Ureter (tissue), 1 donor: Measurements from ENCODE around the gene PHACTR3. TPM values are rescaled to one million over a fixed set of nuclear protein-coding genes. Genes with fewer than 3 reads are reported as not detected.

Experiments used
- DNase-seq: peaks from one replicate; pipeline ENCODE4 v3.0.0-alpha.2; 2020; ENCODE audit warnings: low spot score
- total RNA-seq: library from RNA; stranded (reverse); gene quantifications from one replicate; pipeline ENCODE4 v1.2.4, GENCODE V29; 2023
- donor health status: DM: yes; HTN: yes; CAD: no.

PHACTR3 gene
- total RNA-seq, 1 donor from 2014 or later: 0.60 TPM

DNA sequence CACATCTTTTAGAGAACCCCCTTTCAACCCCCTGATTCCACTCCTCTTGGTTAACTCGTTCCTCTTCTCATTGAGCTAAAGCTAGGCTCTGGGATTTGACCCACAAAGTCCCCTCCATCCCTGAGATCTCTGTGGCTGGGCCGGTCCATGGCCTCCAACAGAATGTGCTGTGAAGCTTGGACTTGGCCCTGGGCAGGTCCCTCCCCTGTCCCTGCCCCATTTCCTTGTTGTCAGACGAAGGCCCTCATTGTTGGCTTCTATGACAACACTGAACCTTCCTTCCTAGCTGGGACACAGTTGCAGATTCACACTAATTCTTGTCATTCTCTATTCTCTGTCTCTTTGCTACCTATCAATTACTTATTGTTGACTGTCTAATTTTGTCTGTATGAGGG lies 173.0 kb downstream of the PHACTR3 start:
- DNase-seq: peak; percentile 10

DNA sequence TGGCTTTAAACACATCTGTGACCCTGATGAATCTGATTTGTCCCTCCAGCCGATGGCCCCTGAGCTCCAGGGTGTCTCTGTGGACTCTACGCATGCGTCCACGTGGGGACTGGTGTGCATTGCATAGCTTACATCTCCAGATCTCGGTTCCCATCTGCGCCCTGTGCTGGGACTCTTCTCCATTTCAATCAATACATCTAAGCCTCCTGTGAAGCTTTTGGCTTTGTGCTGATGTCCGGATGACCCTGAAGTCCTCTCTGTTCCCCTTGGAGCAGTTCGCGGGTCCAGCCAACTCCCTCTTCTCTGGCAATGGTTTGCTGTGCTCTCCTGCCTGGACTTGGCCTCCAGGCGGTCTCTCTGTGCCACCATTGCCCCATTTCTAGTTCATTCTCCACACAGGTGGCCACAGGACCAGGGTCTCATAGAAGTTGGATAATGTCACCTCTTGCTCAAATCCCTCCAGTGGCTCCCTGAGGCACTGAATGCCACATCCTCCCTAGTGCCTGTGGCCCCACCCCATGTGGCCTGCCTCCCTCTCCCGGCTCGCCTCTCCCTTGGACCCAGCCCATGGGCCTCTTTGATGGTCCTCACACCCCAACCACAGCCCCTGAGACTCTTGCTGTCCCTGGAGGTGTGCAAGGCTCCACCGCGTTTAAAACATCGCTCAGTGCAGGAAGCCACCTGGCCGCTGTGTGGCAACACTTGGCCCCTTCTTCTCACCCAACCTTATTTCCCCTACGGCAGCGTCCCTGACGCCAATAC lies 173.7 kb downstream of the PHACTR3 start:
- peak; percentile 26 for DNase-seq

DNA sequence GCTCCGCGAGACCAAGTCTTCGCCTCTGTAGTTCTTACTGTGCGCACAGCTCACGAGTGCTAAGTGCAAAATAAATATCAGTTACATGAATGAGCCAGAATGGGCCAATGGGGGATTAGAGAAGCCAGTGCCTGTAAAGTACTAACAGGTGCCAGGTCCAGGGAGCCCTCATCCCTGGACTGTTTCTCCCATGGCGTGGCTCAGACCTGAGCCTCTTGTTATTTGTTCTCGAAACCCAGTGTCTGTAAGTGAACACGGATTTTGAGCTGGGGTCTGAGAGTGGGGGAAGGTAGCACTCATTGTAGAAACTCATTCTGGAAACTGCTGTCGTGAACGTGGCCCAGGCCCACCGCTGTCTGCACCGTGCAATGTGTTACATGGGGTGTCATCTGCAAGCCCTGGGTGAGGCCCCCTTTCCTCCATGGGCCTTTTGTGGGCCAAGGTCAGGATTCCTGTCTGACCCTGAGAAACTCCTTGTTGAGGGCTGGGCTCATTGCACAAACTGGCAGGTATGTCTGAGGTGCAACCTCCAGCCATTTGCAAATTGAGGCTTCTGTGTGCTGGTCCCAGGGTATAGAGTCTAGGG lies 174.4 kb downstream of the PHACTR3 start:
- peak; percentile 36 for DNase-seq

DNA sequence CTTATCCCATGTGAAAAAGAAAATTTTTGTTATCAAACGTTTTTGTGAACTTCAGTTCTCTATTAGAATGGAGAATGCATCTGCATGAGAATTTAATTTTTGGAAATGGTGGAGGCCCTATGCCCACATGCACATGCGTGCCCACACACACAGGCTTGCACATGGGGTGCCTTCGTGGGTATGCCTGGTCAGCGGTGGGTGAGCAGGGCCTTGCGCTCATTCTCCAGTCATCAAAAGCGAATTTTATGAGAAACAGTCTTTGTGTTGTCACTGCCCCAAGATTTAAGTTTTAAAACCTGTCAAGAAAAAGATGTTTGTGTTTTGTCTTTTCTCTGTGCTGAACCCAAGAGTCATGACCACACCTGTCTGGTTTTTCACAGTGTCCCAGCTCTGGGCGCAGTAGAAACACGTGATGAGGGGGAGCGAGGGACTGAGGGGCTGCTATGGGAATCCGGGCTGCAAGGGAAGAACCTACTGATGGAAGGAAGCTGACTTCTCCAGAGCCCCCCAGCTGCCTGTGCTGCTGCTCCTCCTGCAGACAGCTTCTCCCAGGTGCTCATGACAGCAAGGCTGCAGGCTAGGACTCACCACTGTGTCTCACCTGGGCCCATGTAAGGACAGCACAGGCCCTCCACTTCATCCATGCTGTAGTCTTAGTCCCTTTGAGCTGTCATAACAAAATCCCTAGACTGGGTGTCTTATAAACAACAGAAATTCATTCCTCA lies 175.5 kb downstream of the PHACTR3 start:
- DNase-seq: peak; percentile 20

DNA sequence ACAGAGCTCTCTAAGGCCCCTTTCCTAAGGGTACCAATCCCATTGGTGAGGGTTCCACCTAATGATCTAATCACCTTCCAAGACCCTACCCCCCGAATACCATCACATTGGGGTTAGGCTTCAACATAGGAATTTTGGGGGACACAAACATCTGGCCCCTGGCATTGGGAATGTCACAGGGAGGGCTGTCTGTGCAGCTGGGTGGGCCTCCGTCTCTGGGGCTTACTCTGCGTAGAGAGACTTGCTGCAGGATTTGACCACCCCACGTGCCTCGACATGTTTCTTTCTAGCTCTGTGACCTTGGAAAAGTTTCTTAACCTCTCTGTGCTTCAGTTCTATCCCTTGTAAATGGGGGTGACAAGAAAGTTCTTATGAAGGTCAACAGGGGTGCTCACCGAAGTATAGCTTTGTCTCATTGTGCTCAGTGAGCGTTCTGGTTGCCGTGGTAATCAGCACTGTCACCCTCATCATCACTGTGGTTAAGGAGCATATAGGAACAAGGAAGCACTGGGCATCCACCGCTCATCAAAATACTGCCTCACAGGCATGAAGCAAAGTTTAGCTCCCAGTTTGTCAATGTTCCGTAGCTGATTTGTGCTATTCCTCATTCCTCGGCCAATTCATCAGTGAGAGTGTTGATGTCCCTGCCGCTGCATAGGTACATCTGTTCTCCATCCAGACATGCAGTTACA lies 176.3 kb downstream of the PHACTR3 start:
- DNase-seq: peak; percentile 5

DNA sequence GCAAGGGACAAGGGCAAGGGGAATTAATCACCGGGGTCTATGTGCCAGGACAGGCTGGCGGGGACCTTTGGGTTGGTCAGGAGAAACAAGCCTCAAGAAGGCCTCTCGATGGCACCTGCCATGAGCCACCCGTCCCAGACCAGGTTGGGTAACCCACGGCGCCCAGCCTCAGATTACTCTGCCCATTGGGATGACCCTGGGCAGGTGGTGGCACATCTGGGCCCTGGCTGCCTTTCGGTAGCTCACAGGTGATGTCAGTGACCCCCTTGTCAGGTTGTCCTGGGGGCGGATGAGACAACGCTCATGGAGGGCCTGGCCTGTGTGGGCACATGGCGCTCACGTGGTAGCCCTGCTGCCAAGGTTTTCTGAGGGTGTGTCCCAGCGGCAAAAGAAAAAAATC lies 176.9 kb downstream of the PHACTR3 start:
- peak; percentile 39 for DNase-seq

DNA sequence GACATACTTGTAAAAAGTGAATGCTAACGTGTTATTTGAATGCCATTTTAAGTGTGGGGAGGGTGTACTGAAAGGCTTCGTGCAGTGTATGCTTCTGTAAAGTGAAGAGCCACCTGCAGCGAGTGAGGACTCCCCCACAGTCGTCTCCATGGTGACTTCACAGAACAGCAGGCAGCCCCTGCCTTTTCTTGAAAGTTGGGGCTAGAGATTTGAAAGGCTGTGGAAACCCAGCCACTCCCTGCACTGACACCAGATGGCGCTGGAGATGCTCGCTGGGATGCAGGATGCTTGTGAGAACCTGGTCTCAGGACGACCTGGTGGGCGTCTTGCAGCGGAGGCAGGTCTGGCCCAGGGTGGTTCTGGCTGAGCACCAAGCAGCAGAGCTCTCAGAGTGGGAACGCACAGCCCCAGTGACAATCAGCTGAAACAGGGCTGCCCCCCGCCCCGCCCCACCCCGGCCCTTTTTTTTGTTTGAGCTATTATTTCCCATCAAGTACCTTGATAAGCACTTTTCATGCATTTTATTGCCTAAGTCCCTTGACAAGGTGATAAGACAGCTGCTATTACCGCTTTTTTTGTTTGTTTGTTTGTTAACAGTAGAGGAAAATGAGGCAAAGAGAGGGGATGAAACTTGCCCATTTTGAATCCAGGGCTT lies 178.8 kb downstream of the PHACTR3 start:
- DNase-seq: peak; percentile 50

DNA sequence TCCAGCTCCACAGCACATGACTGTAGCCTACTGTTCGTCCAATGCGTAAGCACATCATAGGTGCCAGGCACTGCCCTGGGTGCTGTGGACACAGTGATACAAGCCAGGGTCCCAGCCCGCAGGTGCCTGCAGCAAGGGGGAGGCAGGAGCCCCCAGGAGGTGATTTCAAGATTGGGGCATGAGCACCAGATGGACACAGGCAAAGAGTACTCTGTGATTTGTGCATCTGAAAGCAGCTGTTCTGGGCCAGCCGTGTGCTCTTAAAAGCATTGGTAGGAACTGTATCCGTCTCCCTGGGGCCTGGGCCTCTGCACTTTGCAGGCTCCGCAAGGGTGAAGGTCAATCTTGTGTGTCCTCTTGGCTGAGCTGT lies 179.3 kb downstream of the PHACTR3 start:
- peak; percentile 14 for DNase-seq

DNA sequence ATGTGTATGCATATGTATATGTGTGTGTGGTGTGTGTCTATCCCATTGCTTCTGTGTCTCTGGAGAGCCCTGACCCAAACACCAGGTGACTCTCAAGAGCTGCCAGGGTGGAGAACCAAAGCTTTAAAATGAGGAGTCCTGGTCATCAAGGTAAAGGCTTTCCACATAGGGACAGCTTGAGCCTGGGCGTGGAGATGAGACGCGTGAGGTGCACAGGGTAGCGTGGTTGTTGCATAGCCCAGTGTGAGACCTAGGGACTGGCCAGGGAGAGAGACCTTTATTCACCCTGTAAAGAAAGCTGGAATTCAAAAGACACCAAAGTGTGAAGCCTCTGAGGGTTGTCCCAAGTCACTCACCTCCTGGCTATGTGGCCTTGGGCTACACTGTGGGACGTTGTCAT lies 180.0 kb downstream of the PHACTR3 start:
- DNase-seq: peak; percentile 13

DNA sequence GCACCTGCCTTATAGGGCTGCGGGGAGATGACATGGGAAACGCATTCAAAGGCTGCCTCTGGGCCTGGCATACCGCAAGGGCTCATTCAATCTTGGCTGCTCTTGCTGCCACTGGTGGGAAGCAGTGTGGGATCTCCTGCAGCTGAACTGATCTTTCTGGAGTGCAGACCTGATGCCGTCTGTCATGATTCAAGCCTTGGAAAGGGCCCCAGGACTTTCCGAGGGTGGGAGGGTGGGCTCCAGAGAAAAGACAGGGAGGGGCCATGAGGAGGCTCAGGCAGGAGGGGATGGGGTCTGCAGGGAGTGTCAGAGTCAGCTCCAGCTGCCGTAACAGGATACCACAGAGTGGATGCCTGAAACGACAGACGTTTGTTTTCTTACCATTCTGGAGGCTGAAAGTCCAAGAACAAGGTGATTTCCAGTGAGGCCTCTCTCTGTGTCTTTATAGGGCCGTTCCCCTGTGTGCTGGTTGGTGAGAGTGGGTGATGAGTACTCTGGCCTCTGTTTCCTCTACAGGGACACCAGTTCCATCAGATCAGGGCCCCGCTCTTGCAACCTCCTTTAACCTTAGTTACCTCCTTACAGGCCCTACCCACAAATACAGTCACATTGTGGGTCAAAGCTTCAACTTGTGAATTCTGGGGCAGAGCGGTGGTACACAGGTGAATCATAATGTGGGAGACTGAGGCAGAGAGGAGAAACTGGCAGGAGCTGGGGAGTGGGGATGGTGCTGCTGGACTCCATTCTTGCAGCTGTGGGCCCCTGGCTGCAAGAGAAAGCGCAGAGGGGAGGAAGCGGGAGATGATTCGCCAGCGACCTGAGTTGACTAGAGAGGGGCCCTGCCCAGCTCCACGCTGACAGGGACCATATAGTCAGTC lies 180.7 kb downstream of the PHACTR3 start:
- peak; percentile 28 for DNase-seq

DNA sequence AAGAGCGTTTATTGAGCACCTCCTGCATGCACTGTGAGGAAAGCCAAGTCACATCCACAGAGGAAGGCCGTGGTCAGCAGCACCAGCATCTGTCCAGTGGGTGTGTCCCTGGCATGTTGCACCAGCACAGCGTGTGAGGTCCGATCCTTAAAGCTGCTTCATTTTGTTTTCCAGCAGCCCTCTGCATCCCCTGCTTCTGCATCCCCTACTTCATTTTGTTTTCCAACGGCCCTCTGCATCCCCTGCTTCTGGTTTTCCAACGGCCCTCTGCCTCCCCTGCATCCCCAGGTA lies 181.3 kb downstream of the PHACTR3 start:
- DNase-seq: no peak

DNA sequence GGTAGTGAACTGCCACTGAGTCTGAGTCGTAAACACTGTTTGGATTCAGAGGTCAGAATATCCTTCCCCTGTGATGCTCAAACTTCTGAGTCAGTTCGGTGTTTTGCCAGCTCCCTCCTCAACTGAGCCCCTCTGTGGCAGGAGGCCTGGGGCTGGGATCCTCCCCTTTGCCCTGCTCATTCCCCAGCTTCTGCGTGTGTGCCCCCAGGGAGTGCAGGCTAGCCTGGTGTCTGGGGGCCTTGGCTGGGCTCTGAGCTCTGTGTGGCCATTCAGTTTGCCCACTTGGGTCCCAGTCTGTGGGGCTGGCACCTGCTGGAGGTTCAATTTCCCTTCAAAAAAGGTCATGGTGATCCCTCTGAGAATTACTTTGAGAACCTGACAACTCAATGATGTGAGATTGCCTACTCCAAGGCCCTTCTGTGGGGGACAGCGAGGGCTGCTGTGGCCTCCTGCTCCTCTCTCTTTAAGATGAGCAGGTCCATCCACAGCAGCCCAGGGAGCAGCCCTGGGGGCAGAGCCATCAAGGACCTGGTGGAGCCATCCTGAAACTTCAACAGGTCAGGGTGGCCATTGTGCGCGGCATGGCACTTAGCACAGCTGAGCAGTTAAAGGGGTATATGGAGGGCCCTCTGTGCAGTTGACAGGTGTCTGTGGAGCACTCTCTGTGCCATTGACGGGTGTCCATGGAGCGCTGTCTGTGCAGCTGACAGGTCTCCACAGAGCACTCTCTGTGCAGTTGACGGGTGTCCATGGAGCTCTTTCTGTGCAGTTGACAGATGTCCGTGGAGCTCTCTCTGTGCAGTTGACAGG lies 181.9 kb downstream of the PHACTR3 start:
- peak; percentile 23 for DNase-seq

DNA sequence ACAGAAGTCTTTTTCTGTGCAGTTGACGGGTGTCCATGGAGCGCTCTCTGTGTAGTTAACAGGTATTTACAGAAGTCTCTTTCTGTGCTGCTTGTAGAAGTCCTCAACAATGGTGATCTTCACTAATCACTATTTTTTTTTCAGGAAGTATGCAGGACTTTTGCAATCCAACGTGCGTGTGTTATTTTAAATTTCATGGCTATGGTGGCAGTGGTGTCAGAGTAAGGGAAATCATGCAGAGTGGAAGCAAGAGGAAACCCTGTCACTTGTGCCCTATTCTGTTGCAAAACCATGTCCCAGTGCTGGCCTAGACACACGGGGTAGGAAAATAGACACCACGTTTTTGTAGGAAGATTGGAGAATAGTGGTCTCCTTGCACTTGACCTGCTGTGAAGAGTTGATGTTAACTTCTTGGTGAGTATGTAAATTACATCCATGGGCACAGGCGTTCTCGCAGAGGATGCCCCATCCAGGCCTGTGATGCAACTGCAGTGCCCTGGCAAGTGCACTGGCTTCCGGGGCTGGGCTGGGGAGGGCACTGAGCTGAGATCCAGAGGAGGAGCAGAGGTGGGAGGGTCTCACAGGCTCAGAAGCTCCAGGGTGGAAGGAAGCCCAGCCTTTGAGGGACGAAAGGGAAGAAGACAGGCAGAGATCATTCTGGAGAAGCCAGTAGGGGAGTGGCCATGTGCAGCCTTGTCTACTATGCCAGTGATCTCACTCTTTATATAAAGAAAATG lies 182.6 kb downstream of the PHACTR3 start:
- peak; percentile 24 for DNase-seq

DNA sequence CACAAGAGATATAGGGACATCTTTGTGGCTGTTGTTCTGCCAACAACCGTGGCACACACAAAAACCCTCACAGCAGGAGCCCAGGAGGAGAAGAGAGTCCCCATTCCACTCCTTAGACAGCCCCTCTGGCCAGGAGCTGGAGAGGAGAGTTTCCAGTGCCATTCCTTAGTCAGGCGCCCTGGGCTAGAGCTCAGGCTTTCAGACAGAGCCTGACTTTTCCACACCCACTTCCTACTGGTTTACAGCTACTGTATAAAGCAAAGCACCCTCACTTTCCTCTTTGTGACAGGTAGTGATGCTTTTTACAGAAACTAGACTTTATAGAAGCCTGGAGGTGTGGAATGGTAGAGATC lies 183.2 kb downstream of the PHACTR3 start:
- DNase-seq: peak; percentile 8

DNA sequence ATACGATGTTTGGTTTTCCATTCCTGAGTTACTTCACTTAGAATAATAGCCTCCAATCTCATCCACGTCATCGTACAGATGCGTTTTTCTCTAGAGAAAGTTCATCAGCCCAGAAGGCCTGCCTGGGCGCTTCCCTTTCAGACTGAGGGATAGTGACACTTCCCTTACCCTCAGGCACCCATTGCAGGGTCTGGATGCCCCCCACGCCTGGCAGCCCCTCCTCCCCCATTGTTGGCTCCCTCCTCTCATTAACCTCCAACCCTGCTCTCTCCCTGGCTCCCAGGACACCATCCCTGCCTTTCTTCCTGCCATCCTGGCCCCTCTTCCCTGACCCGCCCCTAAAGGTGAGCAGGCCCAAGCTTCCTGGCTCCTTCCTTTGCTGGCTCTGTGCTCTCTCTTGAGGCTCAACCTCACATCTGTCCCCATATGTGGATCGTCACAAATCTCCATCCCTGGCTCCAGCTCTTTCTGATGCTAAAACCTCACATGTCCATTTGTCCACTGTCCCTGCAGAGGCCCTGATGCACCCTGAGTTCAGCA lies 183.9 kb downstream of the PHACTR3 start:
- peak; percentile 17 for DNase-seq

DNA sequence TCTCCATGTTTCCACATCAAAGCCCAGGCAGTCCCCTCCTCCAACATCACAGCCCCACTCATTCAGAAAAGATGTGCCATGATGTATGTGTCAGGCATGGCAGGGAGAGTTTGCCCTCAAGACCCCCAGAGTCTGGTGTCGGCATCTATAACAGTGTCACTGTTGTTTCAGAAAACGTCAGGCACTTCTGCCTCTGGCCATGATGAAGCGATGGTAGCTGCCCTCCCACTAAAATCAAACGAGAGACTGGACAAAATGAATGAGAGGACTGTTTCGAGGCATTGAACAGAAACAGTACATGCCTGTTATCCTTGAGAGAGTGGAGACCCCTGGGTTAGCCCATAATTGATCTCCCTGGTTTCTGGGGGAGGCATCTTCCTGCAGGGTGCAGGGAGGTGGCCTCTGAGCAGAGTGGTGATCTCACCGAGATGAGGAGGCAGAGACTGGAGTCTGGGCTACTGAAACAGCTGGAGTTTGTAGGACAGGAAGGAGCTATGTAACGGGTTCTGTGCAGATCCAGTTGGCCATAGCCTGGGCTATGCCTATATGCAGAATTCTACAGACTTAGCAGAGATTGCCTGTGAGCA lies 184.6 kb downstream of the PHACTR3 start:
- DNase-seq: peak; percentile 14

DNA sequence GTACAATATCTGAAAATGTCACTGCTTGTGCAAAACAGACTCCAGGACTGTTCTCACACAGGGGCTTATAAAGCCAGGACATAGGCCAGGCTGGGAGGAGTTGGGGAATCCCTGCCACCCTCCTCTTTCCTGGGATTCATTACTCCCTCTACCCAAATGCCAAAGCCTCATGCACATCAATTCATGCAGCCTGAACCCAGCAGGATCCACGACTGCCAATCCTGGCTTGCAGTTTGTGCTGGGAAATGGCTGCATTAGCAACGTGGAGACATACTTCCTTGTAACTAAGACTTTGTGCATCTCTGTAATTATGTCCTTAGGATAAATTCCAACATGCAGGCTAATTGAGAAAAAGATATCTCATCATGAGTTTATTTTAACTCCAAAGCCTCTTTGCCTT lies 185.3 kb downstream of the PHACTR3 start:
- DNase-seq: no peak

DNA sequence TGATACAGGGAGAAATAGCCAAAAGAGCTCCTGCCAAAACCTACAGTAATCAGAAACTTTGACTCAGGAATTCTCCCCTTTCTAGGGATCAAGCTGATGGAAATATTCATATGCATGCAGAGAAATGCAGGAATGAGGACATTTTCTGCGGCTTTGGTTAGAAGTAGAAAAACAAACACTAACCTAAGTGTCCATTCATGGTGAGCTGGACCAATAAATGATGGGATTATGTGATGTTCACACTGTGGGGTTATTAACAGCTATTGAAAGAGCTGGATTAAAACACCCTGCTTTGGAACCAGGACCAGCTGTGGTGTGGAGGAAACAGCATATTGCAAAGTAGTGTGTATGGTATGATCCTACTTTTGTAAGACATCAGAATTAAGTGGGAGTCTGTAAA lies 186.0 kb downstream of the PHACTR3 start:
- DNase-seq: no peak

DNA sequence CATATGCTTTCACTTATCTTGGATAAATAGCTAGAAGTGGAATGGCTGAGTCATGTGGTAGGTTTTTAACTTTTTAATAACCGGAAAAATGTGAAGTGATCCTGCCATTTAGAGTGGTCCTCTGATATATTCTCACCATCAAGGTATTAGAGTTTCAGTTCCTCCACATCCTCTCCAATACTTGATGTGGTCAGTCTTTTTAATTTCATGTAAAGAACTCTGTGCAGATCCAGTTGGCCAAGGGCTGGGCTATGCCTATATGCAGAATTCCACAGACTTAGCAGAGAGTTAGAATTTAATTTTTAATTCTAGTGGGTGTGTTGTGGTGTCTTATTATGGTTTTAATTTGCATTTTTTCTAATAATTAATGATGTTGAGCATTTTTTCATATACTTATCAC lies 188.0 kb downstream of the PHACTR3 start:
- DNase-seq: no peak
